Neural cell (in vitro differentiated cells): ENCODE data around the gene C1QTNF8.

Experiments
- EP300 ChIP-seq: fragments of 450-650 bp; conservative IDR thresholded peaks from 2 replicates; pipeline ENCODE4 v1.6.1; 2014; ENCODE audit warnings: antibody characterized with exemption, mild to moderate bottlenecking, moderate library complexity; ENCODE audit not compliant: poor library complexity, severe bottlenecking
- EZH2 ChIP-seq: fragments of 200-600, 300-800 bp; shearing (Covaris generic), sonication (generic); IDR thresholded peaks from 2 replicates; pipeline ENCODE4 v1.6.1; 2014; ENCODE audit warnings: antibody characterized with exemption, low read length, borderline replicate concordance, mild to moderate bottlenecking; ENCODE audit not compliant: insufficient read depth, poor library complexity, severe bottlenecking
- MXI1 ChIP-seq: fragments of 450-650 bp; conservative IDR thresholded peaks from 2 replicates; pipeline ENCODE4 v1.6.1; 2014; ENCODE audit warnings: antibody characterized with exemption, mild to moderate bottlenecking; ENCODE audit not compliant: poor library complexity, severe bottlenecking
- POLR2AphosphoS5 ChIP-seq: IDR thresholded peaks from 2 replicates; pipeline ENCODE4 v1.6.1; 2012
- RAD21 ChIP-seq: fragments of 450-650 bp; conservative IDR thresholded peaks from 2 replicates; pipeline ENCODE4 v1.6.1; 2014; ENCODE audit warnings: antibody characterized with exemption, mild to moderate bottlenecking, moderate library complexity
- SMC3 ChIP-seq: fragments of 450-650 bp; conservative IDR thresholded peaks from 2 replicates; pipeline ENCODE4 v1.6.1; 2014; ENCODE audit warnings: antibody characterized with exemption, mild to moderate bottlenecking, moderate library complexity; ENCODE audit not compliant: poor library complexity
- TAF1 ChIP-seq: IDR thresholded peaks from 2 replicates; pipeline ENCODE4 v1.6.1; 2012; ENCODE audit warnings: low read depth
- TF ChIP-seq, protein P1 (sequence below): fragments of 450-650 bp; IDR thresholded peaks from 2 replicates; pipeline ENCODE4 v1.5.1; 2014; ENCODE audit warnings: antibody characterized with exemption, mild to moderate bottlenecking, moderate library complexity; ENCODE audit not compliant: poor library complexity, severe bottlenecking
- TF ChIP-seq, protein P2 (sequence below): IDR thresholded peaks from 2 replicates; pipeline ENCODE4 v1.6.1; 2012; ENCODE audit warnings: borderline replicate concordance

DNA sequence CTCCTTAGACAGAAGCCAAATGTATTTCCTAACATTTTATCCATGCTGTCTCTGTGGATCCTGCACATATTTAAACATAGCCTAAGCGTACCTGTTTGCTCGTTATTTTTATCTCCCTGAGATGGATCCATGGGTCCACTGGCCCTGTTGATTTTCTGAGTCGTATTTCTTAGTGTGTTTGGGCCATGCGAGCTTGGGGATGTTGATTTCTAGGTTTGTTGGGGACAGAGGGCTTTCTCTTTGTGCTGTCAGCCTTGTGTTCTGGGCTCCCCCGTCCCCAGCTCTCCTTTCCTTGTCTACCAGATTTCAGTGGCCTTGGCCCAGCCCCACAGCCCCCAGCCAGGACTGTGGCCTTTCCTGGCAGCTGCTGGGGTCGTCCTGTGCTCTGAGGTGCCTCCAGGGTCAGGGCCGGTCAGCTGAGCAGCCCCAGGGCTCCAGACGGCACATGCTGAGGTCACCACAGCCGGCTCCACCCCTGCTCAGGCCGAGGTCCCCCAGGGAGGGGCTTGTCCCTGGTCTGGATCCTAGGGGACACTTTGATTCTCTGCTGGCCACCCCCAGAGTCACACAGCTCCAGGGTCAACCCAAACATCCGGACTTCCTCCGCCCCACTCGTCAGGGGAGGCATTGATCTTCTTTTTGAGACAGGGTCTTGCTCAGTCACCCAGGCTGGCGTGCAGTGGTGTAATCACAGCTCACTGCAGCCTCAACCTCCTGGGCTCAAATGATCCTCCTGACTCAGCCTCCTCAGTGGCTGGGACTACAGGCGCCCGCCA lies 19.1 kb downstream of the C1QTNF8 start:
- TF ChIP-seq, protein P1, sequence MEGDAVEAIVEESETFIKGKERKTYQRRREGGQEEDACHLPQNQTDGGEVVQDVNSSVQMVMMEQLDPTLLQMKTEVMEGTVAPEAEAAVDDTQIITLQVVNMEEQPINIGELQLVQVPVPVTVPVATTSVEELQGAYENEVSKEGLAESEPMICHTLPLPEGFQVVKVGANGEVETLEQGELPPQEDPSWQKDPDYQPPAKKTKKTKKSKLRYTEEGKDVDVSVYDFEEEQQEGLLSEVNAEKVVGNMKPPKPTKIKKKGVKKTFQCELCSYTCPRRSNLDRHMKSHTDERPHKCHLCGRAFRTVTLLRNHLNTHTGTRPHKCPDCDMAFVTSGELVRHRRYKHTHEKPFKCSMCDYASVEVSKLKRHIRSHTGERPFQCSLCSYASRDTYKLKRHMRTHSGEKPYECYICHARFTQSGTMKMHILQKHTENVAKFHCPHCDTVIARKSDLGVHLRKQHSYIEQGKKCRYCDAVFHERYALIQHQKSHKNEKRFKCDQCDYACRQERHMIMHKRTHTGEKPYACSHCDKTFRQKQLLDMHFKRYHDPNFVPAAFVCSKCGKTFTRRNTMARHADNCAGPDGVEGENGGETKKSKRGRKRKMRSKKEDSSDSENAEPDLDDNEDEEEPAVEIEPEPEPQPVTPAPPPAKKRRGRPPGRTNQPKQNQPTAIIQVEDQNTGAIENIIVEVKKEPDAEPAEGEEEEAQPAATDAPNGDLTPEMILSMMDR, result no peak
- TF ChIP-seq EZH2, result no peak
- TF ChIP-seq EP300, result no peak
- TF ChIP-seq MXI1, result no peak
- no peak for TF ChIP-seq POLR2AphosphoS5
- TF ChIP-seq, protein P2, sequence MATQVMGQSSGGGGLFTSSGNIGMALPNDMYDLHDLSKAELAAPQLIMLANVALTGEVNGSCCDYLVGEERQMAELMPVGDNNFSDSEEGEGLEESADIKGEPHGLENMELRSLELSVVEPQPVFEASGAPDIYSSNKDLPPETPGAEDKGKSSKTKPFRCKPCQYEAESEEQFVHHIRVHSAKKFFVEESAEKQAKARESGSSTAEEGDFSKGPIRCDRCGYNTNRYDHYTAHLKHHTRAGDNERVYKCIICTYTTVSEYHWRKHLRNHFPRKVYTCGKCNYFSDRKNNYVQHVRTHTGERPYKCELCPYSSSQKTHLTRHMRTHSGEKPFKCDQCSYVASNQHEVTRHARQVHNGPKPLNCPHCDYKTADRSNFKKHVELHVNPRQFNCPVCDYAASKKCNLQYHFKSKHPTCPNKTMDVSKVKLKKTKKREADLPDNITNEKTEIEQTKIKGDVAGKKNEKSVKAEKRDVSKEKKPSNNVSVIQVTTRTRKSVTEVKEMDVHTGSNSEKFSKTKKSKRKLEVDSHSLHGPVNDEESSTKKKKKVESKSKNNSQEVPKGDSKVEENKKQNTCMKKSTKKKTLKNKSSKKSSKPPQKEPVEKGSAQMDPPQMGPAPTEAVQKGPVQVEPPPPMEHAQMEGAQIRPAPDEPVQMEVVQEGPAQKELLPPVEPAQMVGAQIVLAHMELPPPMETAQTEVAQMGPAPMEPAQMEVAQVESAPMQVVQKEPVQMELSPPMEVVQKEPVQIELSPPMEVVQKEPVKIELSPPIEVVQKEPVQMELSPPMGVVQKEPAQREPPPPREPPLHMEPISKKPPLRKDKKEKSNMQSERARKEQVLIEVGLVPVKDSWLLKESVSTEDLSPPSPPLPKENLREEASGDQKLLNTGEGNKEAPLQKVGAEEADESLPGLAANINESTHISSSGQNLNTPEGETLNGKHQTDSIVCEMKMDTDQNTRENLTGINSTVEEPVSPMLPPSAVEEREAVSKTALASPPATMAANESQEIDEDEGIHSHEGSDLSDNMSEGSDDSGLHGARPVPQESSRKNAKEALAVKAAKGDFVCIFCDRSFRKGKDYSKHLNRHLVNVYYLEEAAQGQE, result no peak
- no peak for TF ChIP-seq SMC3
- no peak for TF ChIP-seq RAD21
- no peak for TF ChIP-seq TAF1
